ENCODE measurements around the gene LIPH.
A peak's percentile ranks its signal among the peaks of the same experiment; 100 is the strongest.
"Not testable (repeated sequence)": the region's sequence is repeated elsewhere in the genome, so short reads cannot be mapped to it uniquely, and the experiment has no call there.

The LIPH gene

GRCh38 chr3:185470323-185470722 is 82.1 kb downstream of the LIPH start:
- no peak for DNase-seq (ENCODE audit: extremely low read depth, low read depth)
- TF ChIP-seq CTCF (IDR thresholded peaks at IDR 0.05; ENCODE audit: low read depth, low read length) = no peak

GRCh38 chr3:185469542-185469941 is 82.8 kb downstream of the LIPH start:
- TF ChIP-seq CTCF (IDR thresholded peaks at IDR 0.05; ENCODE audit: low read depth, low read length) = no peak
- DNase-seq (ENCODE audit: extremely low read depth, low read depth) = no peak

- not testable (repeated sequence) for DNase-seq (ENCODE audit: extremely low read depth, low read depth)
Measured at GRCh38 chr3:185466123-185466522, 86.3 kb downstream of the LIPH start.

GRCh38 chr3:185465471-185465870 is 86.9 kb downstream of the LIPH start:
- TF ChIP-seq CTCF (IDR thresholded peaks at IDR 0.05; ENCODE audit: low read depth, low read length) = no peak
- DNase-seq (ENCODE audit: extremely low read depth, low read depth) = no peak

GRCh38 chr3:185460719-185461350 is 91.6 kb downstream of the LIPH start:
- no peak for DNase-seq (ENCODE audit: extremely low read depth, low read depth)
- peak; percentile 20 for TF ChIP-seq CTCF (IDR thresholded peaks at IDR 0.05; ENCODE audit: low read depth, low read length)

- no peak for TF ChIP-seq CTCF (IDR thresholded peaks at IDR 0.05; ENCODE audit: low read depth, low read length)
- DNase-seq (ENCODE audit: extremely low read depth, low read depth) = no peak
Measured at GRCh38 chr3:185460309-185460708, 92.1 kb downstream of the LIPH start.

GRCh38 chr3:185457376-185457775 is 95.0 kb downstream of the LIPH start:
- no peak for TF ChIP-seq CTCF (IDR thresholded peaks at IDR 0.05; ENCODE audit: low read depth, low read length)
- no peak for DNase-seq (ENCODE audit: extremely low read depth, low read depth)
